GM21528 (cell line): Measurements from ENCODE around the gene FAS.

Experiments
- ATAC-seq: cut with Tn5 transposase; IDR thresholded peaks from one replicate; pipeline ENCODE4 v1.9.1; 2021; ENCODE audit warnings: mild to moderate bottlenecking, moderate library complexity; ENCODE audit not compliant: unreplicated experiment, low FRiP score

Gene FAS

DNA sequence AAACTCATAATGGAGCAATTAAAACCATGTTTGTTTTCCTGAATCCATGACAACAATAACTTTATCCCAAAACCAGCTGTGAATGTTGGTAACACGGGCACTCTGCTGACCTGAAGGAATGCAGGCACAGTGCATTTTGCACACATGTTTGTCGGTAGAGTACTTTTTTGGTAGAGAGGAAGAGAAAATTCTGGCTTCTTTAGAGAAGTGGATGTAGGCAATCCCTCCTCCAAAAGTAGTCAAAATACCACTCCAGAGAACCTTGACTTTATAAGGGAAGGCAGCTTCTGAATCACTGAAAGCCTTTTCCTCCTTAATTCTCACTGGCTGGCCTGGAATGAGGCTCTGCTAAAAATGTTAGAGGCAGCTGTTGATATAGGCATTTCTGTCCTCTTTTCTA is 22.2 kb upstream of the FAS start:
- no peak for ATAC-seq

DNA sequence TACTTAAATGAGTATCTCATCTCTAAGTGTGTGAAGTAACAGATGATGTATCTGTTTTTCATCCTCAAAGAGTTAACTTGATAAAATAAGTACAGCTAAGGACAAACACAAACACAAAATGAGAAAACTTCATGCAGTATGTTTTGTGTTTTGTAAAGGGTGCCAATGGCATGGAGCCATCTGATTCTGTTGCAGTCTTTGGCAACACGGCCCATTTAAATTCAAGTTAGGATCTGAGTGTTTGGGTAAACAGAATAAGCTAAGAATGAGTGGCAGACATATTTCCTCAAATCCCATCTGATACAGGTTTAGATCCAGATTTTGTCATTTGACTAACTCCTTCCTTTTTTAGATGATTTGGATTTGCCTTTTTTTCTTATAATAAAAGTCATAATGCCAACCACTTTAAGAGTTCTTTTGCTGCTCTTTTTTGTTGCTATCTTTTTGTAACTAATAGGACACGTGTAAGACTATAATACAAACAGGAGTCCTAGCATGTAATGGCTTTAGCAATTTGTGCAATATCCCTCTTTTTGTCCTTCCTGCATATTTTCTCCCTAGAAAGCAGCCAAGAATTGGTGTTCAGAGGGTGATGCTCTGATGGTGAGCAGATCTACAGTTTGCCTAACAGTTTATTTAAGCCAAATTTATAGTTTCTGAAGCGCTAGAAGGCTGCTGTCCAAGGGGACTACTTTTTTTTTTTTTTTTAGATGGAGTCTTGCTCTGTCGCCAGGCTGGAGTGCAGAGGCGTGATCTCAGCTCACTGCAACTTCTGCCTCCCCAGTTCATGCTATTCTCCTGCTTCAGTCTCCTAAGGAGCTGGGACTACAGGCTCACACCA is 19.2 kb upstream of the FAS start:
- no peak for ATAC-seq

- no peak for ATAC-seq
These were observed 16.6 kb upstream of the FAS start for GRCh38 chr10:88974012-88974411.

GRCh38 chr10:88974446-88975376 is 15.9 kb upstream of the FAS start:
- no peak for ATAC-seq

GRCh38 chr10:88975377-88975720 is 15.2 kb upstream of the FAS start:
- no peak for ATAC-seq

DNA sequence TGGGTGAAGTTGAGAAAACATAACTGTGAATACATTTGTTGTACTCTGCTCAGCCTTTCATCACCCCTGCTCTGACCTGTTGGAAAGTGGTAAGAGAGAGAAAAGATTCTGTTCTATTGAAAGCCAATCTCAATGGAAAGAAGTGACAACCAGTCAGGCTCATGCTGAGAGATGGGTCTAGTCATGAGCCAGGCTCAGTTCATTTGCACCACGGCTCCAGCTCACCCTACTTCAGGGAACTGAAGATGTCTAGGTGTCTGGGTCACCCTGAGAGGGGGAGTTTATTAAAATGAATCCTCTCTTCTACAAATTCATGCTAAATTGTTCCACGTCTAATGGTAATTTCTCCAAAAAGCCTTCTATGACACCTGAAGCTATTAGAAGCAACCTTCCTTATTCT is 12.1 kb upstream of the FAS start:
- ATAC-seq: no peak

- no peak for ATAC-seq
These were observed 11.4 kb upstream of the FAS start for GRCh38 chr10:88979153-88979562.

DNA sequence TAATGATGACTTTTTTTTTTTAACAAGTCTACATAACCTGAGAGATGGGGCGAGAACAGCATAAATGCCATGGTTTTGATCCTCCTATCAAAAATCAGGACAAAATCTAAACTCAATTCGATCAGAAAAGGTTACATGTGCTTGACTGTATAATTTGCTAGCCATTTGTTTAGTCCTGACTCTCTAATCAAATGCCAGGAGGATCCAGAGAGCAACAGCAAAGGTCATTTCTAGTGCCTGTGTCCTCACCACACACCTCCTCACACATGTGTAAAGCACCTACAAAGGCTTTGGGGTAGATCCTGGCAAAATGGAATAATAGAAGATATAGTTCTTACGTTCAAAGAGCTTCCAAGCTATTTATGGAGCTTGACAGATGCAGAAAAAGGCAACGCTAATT is 11.0 kb upstream of the FAS start:
- no peak for ATAC-seq

GRCh38 chr10:88980247-88980646 is 10.4 kb upstream of the FAS start:
- ATAC-seq: no peak

DNA sequence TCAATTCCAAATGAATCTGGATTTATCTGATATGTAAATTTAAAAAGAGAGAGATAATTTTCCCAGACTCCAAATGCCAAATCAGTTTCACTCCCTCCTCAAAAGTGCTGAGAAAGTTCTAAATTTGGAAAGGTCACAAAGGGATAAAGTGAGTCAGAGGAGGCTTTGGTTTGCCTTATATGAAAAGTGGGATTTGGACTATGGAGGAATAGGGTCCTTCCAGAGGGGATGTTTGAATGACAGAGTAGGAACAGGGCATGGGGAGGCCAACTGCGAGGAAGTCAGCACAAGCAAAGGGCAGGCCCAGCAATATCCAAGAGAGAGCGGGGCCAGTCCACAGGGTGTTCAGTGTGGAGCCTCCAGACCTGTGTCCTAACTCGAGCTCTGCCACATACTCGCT is 9.8 kb upstream of the FAS start:
- no peak for ATAC-seq

DNA sequence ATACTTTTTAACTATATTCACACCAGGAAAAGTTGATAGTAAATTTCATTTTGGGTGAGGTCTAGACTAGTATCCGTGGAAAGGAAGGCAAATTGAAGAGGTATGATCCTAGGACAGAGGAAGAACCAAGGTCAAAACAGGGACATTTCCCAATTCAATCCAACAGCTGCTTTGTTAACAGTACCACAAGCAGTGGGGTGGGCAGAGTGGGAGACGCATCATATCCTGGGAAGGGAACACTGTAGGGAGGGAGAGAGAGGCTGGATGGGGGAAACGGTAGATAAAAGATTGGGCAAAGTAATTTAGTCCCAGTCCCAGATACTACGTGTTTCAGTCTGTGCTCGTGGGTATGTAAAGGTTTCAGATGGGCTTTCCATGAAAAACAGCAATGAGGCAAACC is 9.2 kb upstream of the FAS start:
- ATAC-seq: no peak

DNA sequence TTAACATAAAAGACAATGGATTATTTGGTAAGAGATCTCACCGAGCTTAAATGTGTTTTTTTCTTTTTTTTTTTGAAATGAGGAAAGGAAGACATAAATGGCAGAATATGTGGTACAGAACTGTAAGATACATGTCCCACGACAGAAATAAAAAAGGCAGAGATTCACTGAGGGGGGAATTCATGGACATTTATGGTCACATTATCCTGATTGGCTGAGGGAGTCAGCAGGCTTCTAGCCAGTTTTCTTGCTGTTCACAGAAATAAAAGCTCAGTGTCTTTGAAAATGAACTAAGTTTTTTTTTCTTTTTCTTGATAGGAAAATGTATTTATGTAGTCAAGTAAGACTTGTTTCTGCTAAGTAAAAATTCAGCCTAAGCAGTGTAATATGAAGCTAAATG is 8.2 kb upstream of the FAS start:
- ATAC-seq: no peak

DNA sequence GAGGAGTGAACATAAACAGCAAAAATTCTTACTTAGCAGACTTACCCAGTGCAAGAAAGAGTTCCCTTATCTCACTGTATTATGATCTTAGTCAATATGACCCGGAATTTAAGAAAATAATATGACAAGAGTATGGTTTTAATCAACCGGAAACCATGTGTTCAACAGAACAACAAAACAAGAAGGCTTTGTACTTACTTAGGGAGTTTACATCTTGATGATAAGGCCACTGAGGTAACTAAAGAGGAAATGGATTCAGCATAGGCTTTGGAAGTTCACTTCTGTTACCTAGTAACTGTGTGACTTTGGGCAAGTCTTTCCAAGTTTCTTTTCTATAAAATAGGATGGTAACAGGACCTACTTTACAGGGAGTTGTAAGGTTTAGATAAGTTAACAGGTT is 7.4 kb upstream of the FAS start:
- ATAC-seq: no peak

DNA sequence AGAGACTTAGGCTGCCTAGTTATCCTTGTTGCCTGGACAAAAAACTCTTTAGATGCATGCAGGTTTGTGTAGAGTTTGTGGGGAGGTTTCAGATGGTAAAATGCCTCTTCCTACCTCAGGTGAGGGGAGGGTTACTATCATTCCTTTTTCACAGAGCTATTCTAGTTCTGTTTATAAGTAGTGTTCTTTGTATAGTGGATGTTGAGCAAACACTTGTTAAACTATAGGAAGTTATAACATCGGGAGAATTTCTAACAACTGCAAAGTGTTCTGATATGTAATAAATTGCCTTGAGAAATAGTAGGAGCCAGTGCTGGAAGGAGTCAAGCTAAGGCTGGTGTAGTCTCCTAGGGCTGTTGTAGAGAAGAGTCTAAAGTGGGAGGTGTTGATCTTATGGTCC is 6.7 kb upstream of the FAS start:
- no peak for ATAC-seq

DNA sequence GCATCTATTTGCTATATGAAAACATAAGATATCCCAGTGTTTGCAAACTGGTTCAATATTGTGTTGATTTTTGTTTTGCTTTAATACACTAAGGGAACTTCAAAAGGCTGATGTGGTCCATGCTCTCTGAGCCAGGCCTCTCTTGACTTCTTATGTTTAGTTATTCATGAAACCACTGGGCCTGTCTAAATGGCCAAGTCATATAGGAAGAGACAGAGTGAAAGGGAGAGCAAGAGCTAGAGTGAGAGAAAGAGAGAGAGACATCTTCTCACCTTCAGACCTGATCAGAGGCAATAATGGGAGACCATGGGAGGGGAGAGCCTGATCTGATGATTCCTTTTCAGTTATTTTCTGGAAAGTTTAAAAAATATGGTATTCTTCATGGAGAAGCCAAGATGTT is 6.1 kb upstream of the FAS start:
- no peak for ATAC-seq

GRCh38 chr10:88986549-88987242 is 3.9 kb upstream of the FAS start:
- no peak for ATAC-seq

- ATAC-seq: no peak
These were observed 3.3 kb upstream of the FAS start for GRCh38 chr10:88987243-88987725.

- ATAC-seq: no peak
These were observed 2.8 kb upstream of the FAS start for GRCh38 chr10:88987840-88988239.

- ATAC-seq: no peak
These were observed 1.2 kb upstream of the FAS start for GRCh38 chr10:88989423-88989822.

GRCh38 chr10:88989824-88990383 is 694 bp upstream of the FAS start:
- ATAC-seq: peak; percentile 9
